ENCODE measurements around the gene MSH5. TPM values are rescaled to one million over a fixed set of nuclear protein-coding genes. Genes with fewer than 3 reads are reported as not detected.
A peak's percentile ranks its signal among the peaks of the same experiment; 100 is the strongest.

The MSH5 gene
- total RNA-seq, 1 experiment from 2014 or later = 90.4 TPM

- no peaks in the 10 kb centered on the region for H3K9me2 ChIP-seq (ENCODE audit: insufficient read depth)
- ChIA-PET CTCF (interaction anchor here (2.1 kb wide), 1 partner anchor 11 kb away, joined by 10 read pairs; no protein-coding TSS in a partner anchor), RAD21 (ENCODE audit: low non-redundant PET in 1 of 2, low total read pairs in 2 of 2, uncharacterized antibody in 2 of 2, unreplicated experiment in 2 of 2) (no interaction called here), POLR2A (no interaction called here)
- no peaks in the 10 kb centered on the region for H3K79me2 ChIP-seq (ENCODE audit: insufficient read depth, low read length)
- ATAC-seq (no peak), DNase-seq (ENCODE audit: low read depth, low spot score) (no peak)
- no peaks in the 10 kb centered on the region for H3K27me3 ChIP-seq (ENCODE audit: insufficient read depth, low read length)
- no peak overlapping the region for H3K4me2 ChIP-seq (ENCODE audit: low read length)
- H4K20me1 ChIP-seq (ENCODE audit: insufficient read depth) = no peaks in the 10 kb centered on the region
- H3K27ac ChIP-seq (ENCODE audit: low read depth, low read length) = no peak overlapping the region
- peaks cover 4 to 8% of the 10 kb centered on the region in 2 experiments; a peak in 3 of 4 replicates for H3K4me1 ChIP-seq (ENCODE audit: control insufficient read depth in 1 of 2, insufficient read depth in 2 of 2, low read length in 2 of 2)
- no peak overlapping the region for H2AFZ ChIP-seq (ENCODE audit: low read depth, low read length, poor library complexity, severe bottlenecking)
- H3K36me3 ChIP-seq (ENCODE audit: control insufficient read depth in 1 of 2, insufficient read depth in 2 of 2, low read length in 2 of 2) = peaks cover 3 to 34% of the 10 kb centered on the region in 2 experiments; a peak in 2 of 4 replicates
- H3K9ac ChIP-seq (ENCODE audit: low read length) = no peak overlapping the region
- intact Hi-C loops (cut with micrococcal nuclease) = no loop called here
- TF ChIP-seq ZFX (IDR thresholded peaks at IDR 0.05) (no peak), EZH2phosphoT487 (IDR thresholded peaks at IDR 0.05; ENCODE audit: borderline replicate concordance) (no peak), ATF3 (IDR thresholded peaks at IDR 0.05) (no peak), TCF7L2 (IDR thresholded peaks at IDR 0.05; ENCODE audit: borderline replicate concordance, extremely low read depth, insufficient read depth, insufficient read length) (no peak), ELF1 (IDR thresholded peaks at IDR 0.05; ENCODE audit: borderline replicate concordance, low read depth) (no peak), RAD21 (IDR thresholded peaks at IDR 0.05; ENCODE audit: low read depth) (no peak), CEBPB (IDR thresholded peaks at IDR 0.05; ENCODE audit: low read depth) (no peak), SP1 (IDR thresholded peaks at IDR 0.05; ENCODE audit: low read depth) (no peak), POLR2AphosphoS5 (IDR thresholded peaks at IDR 0.05; ENCODE audit: low read depth, low read length) (no peak)
- no peak overlapping the region for H3K4me3 ChIP-seq (replicated peaks in 1 of 2; ENCODE audit: low read depth in 1 of 2, low read length in 2 of 2)
- BruUV-seq (replicated peaks) = no TSS peak
- no peaks in the 10 kb centered on the region for H3K9me3 ChIP-seq (ENCODE audit: control insufficient read depth in 1 of 2, insufficient read depth in 1 of 2, low read depth in 1 of 2, low read length in 2 of 2)
These were observed 18.5 kb downstream of the MSH5 start for GRCh38 chr6:31758281-31758680.

GRCh38 chr6:31760790-31761189, 21.0 kb downstream of the MSH5 start:
- Histone ChIP-seq H3K4me1 (ENCODE audit: control insufficient read depth in 1 of 2, insufficient read depth in 2 of 2, low read length in 2 of 2) (peaks cover 7 to 18% of the 10 kb centered on the region in 2 experiments; a peak in 3 of 4 replicates), H3K27ac (ENCODE audit: low read depth, low read length) (no peak overlapping the region), H3K36me3 (ENCODE audit: control insufficient read depth in 1 of 2, insufficient read depth in 2 of 2, low read length in 2 of 2) (peaks cover 3 to 34% of the 10 kb centered on the region in 2 experiments; a peak in 2 of 4 replicates), H3K27me3 (ENCODE audit: insufficient read depth, low read length) (no peaks in the 10 kb centered on the region), H3K9ac (ENCODE audit: low read length) (no peak overlapping the region), H3K79me2 (ENCODE audit: insufficient read depth, low read length) (no peaks in the 10 kb centered on the region), H3K9me2 (ENCODE audit: insufficient read depth) (no peaks in the 10 kb centered on the region), H2AFZ (ENCODE audit: low read depth, low read length, poor library complexity, severe bottlenecking) (no peak overlapping the region), H3K4me2 (ENCODE audit: low read length) (no peak overlapping the region), H3K4me3 (replicated peaks in 1 of 2; ENCODE audit: low read depth in 1 of 2, low read length in 2 of 2) (no peak overlapping the region), H3K9me3 (ENCODE audit: control insufficient read depth in 1 of 2, insufficient read depth in 1 of 2, low read depth in 1 of 2, low read length in 2 of 2) (no peaks in the 10 kb centered on the region), H4K20me1 (ENCODE audit: insufficient read depth) (no peaks in the 10 kb centered on the region)
- CTCF ChIA-PET = interaction anchor here (1.4 kb wide), 1 partner anchor 9 kb away, joined by 6 read pairs; no protein-coding TSS in a partner anchor
- POLR2A ChIA-PET = no interaction called here
- intact Hi-C loops (cut with micrococcal nuclease) = no loop called here
- BruUV-seq (replicated peaks) = no TSS peak
- DNase-seq (ENCODE audit: low read depth, low spot score) (no peak), ATAC-seq (no peak)
- RAD21 ChIA-PET (ENCODE audit: low non-redundant PET in 1 of 2, low total read pairs in 2 of 2, uncharacterized antibody in 2 of 2, unreplicated experiment in 2 of 2) = no interaction called here
- TF ChIP-seq CEBPB (IDR thresholded peaks at IDR 0.05; ENCODE audit: low read depth) (no peak), CTCF (IDR thresholded peaks at IDR 0.05 in 2 of 3, conservative IDR thresholded peaks at IDR 0.05 in 1 of 3; ENCODE audit: borderline replicate concordance in 1 of 3, insufficient read depth in 1 of 3, low read depth in 2 of 3, low read length in 2 of 3) (0 out of 6 replicates have a peak, but pooled peaks of 1 of the 3 experiments have one; percentile 4)

Measured in HCT116 (cell line).